ENCODE measurements around the gene SWSAP1.

SWSAP1 gene

DNA sequence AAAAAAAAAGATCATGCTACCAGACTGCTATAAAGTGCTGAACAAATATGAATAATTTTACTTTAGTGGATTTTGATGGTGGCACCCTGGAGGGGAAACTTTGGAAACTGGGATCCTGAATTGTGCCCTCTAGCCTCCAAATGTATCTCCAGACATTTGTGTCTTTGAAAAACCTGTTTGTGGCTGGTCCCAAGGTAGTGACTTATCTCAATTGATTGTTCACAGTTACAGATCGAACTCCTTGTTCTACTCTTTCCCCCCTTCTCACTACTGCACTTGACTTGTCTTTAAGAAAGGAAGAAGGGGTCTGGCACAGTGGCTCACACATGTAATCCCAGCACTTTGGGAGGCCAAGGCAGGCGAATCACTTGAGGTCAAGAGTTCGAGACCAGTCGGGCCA, 34.1 kb downstream of the SWSAP1 start:
- no peak for DNase-seq (ENCODE audit: low spot score)

- no peak for DNase-seq (ENCODE audit: low spot score)
Observed at GRCh38 chr19:11410682-11411081, 36.2 kb downstream of the SWSAP1 start.

DNA sequence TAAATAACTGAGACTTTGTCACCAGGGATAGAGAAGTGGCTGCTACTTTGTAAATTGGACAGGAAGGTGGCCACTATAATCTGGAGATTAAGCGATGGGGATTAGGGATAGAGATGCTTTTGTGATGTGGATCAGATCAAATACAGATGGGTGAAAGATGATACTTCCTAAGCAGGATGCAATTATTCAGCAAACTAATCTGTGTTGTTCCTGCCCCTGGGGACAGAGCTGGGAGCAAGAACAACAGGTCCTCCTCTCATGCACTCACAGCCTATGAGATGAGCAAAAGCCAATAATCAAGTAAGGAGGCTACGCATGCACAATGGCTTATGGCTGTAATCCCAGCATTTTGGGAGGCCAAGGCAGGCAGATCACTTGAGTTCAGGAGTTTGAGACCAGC, 40.1 kb downstream of the SWSAP1 start:
- DNase-seq (ENCODE audit: low spot score): no peak

- no peak for DNase-seq (ENCODE audit: low spot score)
Observed at GRCh38 chr19:11416346-11417052, 42.0 kb downstream of the SWSAP1 start.

- no peak for DNase-seq (ENCODE audit: low spot score)
Observed at GRCh38 chr19:11418094-11418548, 43.7 kb downstream of the SWSAP1 start.

- no peak for DNase-seq (ENCODE audit: low spot score)
Observed at GRCh38 chr19:11418549-11419506, 44.4 kb downstream of the SWSAP1 start, which contains the start of gene RGL3. Gene RGL3 (minus strand): TSS chr19:11419314. CDS start chr19:11419278, 36 bp downstream.

GRCh38 chr19:11420429-11421370, 46.2 kb downstream of the SWSAP1 start:
- no peak for DNase-seq (ENCODE audit: low spot score)

GRCh38 chr19:11421371-11422098, 47.1 kb downstream of the SWSAP1 start:
- DNase-seq (ENCODE audit: low spot score): no peak

DNA sequence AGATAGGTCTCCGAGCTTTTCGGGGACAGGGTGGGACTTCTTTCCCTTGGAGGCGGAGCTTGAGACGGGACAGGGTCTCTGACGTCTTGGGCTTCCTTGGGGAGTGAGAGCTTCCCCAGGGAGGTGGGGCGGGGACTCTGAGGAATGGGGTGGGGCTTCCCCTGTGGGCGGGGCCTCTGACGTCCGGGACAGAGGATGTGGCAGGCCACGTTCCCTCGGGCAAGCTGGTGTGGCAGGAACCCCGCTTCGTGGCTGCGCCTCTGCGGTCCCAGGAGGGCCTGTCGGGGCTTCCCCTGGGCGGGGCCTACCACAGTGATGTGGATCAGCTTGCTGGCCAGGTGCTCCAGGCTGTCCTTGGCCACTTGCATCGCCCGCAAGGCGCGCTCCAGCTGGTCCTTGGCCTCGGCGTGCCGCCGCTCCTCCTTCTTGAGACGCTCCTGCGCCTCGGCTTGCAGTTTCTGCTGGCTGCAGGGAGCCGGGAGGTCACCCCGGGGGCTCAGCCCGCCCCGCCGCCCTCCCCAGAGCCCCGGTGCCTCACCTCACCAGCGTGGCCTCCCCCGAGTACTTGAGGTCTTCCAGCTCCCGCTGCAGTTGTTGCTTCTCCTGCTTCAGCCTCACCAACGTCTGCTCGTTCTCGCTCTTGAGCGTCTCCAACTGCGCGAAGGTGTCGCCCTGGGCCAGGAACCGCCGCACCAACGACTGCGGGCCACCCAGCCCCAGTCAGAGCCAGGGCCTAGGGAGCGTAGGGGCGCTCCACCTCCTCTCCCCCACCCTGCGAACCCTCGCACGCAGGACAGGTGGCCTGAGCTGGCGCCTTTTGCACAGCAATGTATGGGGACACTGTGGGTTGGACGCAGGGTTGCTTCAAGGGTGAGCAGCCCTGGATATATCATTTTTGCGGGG, 47.9 kb downstream of the SWSAP1 start:
- peak; percentile 48 for DNase-seq (ENCODE audit: low spot score)

DNA sequence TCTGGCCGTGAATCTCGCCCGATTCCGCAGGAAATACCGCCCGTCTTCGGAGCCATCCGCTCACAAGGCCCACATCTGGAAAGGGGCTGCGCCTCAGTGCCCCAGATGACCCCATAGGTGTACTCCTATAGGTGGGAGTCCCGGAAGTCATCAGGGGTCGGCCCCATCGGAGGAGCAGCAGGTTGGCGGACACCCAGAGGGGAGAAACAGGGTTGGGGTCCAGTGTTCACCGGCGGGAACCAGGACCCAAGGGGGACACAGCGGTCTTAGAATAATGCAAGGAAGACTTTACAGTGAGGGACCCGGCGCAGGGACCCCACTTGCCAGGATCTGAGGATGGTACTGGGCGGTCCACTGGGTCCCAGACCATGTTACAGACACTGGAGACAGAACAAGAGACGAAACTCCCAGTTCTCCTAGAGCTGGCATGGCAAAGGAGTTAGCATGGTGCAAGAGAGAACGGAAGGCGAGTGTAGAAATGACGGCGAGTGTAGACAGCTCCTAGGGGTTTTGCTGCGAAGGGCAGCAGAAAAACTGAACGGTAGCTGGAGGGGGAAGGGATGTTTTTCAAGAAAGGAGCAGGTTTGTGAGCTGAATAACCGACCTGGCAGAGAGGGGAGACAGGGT, 48.8 kb downstream of the SWSAP1 start:
- DNase-seq (ENCODE audit: low spot score): no peak

- DNase-seq (ENCODE audit: low spot score): no peak
Observed at GRCh38 chr19:11423791-11424181, 49.3 kb downstream of the SWSAP1 start.

Small RNA genes lying within 50 kb of the gene (small RNA-seq; reads per million reads assigned to genes)
- gene RF00019: 0 reads per million in 2 experiments

All from SK-N-DZ (cell line).